GM15510 (cell line): ENCODE results near the gene ENPP4.

Experiments
- POLR2A ChIP-seq: IDR thresholded peaks from 3 replicates; pipeline ENCODE4 v1.6.1; 2011; ENCODE audit warnings: borderline replicate concordance; ENCODE audit not compliant: insufficient read length; ENCODE audit errors: extremely low read depth

The ENPP4 gene

DNA sequence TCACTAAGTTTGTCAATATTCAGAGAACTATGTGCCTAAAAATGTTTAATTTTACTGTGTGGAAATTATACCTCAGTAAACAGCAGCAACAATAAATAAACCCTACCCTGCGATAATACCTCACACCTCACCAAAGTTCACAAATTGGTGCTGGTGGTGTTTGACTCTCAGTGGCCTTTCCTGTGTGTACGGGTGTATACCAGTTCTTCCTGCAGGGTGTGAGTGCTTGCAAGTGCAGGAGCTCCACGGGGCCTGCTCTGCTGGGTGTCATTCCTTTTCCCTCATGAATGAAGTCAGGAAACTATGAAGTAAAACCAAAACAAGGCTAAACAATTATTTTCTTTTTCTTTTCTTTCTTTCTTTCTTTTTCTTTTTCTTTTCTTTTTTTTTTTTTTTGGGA lies 45.1 kb downstream of the ENPP4 start:
- no peak for TF ChIP-seq POLR2A

DNA sequence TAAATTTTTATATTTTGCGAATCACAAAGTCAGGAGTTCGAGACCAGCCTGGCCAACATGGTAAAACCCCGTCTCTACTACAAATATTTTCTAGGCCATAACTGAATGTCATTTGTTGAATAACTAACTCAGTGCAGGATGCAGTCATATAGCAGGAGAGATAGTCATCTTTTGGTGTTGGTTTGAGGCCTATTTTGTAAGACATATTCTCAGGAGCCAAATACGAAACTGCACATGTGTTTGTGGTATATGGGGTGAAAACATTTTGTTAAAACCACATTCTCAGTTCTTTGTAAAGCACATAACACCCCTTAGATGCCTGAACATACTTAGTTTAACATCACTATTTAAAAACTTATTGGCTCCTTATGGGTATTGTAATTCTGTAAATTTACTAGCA lies 45.7 kb downstream of the ENPP4 start:
- TF ChIP-seq POLR2A = no peak

DNA sequence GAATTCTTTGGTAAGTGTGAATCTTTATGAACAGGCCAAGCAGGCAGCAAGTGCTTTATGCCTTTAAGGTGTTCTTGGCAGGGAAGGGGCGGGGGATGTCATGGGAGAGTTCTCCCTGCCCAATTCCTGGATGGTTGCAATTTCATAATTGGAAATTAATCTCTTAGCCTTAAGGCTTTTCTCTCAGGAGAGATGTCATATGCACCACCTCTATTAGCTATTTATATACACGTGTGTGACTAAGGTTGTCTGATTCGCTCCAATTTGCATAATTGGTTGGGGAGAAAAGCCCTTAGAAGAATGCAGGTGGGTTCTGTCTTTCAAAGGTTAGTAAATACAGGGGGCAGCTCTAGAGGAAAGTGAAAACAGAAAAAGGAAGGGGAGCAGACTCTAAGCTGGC lies 46.2 kb downstream of the ENPP4 start:
- no peak for TF ChIP-seq POLR2A

DNA sequence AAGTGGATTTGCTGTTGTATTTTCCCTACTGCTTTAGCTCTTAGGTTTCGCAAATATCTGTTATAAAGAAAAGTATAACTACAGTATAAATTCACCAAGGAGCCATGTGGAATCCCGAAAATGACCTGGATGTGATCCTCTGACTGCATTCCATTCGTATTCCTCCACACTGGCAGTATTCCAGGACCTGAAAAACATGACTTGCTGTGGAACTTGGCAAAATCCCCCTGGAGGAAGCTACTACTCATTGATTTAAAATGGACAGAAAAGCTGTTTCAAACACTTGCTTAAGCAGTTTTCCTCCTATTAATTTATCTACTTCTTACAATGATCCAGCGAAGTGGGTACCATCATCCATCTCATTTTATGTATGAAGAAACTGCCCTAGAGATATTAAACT lies 54.3 kb downstream of the ENPP4 start:
- TF ChIP-seq POLR2A = no peak

DNA sequence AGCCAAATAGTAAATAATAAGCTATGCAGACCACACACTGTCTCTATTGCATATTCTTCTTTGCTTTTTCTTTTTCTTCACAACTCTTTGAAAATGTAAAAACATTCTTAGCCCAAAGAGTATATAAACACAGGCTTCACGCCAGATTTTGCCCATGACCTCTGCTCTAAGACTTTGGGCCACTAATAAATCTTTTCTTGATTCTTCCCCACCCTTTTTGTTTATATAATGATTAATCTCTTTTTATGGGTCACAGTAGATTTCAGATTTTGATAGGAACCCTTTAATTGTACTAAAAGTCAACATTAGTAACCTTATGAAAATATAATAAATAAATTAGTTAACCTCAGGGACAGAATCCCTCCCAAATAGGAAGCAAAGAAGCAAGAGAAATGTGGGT lies 56.8 kb downstream of the ENPP4 start:
- no peak for TF ChIP-seq POLR2A

DNA sequence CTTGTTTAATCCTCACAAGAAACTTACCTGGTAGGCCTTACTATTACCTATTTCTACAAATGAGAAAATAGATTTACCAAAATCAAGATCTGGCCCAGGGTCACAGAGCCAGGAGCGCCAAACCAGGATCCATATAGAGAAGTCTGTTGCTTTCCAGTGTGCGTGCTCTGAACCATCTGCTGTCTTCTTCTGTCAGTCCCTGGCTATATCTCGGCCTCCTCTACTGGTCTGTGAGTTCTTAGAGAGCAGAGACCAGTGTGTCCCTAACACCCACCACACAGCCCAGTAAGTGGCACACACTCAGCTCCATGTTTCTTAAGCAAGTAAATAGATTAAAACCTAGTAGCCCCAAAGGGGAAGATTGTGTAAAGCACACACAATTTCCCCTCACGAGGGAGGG lies 59.9 kb downstream of the ENPP4 start:
- no peak for TF ChIP-seq POLR2A

DNA sequence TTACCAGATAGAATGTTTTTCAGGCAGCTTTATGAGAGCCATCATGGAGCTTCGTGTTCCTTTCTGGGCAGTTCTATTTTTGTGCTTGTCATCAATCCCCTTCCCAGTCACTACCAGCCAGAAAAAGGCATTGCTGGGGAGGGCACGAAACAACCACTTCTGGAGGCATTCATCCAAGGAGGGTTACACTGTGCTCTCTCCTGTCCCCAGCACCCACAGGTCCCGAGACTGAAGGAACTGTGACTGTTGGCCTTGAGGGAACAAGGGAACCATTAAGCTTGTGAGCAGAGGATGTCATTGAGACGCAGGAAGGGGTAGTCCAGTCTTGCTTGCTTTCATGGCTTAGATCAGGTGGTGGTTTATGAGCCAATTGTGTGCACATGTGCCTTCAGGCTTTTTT lies 61.1 kb downstream of the ENPP4 start:
- TF ChIP-seq POLR2A = no peak

DNA sequence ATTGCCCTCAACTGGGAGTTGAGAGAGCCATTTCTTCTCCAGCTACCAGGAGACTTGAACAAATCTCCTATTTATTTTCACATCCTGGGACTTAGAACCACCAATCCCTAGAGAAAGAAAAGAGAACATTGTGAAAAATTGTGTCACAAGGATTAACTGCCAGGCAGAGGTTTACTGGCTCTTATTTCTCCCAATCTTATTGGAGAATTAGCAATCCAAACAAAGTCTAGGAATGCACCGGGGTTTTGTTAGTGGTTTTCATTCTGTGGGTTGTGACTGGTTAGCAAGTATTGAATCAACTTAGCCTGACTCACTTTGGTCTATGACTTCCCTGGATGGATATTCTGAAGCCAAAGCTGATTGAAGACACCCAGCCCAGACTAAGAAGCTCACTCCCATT lies 62.2 kb downstream of the ENPP4 start:
- no peak for TF ChIP-seq POLR2A
